Raji (cell line): Measurements from ENCODE around the gene INHA.

Source experiments
- POLR2A ChIP-seq: IDR thresholded peaks from 2 replicates; pipeline ENCODE4 v1.6.1; 2011; ENCODE audit warnings: low read depth, low read length, control low read depth; ENCODE audit not compliant: insufficient read depth

INHA gene

DNA sequence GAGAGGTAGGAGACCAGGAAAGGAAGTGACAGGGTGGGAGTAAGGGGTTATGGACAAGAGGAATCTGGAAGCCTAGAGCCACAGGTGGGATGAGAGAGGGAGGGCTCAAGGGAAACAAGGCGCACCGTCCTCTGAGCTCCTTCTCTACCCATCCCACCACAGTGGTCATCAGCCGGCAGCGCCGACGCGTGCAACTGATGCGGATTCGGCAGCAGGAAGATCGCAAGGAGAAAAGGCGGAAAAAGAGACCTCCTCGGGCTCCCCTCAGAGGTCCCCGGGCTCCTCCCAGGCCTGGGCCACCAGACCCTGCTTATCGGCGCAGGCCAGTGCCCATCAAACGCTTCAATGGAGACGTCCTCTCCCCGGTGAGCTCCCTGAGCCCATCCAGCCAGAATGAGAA lies 23.1 kb upstream of the INHA start:
- TF ChIP-seq POLR2A = no peak

DNA sequence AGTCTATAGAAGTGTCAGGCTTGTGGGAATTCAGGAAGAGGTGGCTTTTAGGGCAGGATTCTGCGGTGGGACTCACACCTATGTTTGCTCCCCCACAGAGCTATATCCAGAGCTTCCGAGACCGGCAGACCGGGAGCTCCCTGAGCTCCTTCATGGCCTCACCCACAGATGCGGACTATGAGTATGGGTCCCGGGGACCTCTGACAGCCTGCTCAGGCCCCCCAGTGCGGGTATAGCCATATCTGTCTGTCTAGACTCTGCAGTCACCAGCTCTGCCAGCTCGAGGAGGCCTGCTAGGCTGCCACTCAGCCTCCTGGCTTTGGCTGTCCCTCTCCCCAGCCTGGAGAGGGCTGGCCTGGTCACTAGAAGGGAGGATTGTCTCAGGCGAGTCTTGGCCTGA lies 22.5 kb upstream of the INHA start:
- no peak for TF ChIP-seq POLR2A

DNA sequence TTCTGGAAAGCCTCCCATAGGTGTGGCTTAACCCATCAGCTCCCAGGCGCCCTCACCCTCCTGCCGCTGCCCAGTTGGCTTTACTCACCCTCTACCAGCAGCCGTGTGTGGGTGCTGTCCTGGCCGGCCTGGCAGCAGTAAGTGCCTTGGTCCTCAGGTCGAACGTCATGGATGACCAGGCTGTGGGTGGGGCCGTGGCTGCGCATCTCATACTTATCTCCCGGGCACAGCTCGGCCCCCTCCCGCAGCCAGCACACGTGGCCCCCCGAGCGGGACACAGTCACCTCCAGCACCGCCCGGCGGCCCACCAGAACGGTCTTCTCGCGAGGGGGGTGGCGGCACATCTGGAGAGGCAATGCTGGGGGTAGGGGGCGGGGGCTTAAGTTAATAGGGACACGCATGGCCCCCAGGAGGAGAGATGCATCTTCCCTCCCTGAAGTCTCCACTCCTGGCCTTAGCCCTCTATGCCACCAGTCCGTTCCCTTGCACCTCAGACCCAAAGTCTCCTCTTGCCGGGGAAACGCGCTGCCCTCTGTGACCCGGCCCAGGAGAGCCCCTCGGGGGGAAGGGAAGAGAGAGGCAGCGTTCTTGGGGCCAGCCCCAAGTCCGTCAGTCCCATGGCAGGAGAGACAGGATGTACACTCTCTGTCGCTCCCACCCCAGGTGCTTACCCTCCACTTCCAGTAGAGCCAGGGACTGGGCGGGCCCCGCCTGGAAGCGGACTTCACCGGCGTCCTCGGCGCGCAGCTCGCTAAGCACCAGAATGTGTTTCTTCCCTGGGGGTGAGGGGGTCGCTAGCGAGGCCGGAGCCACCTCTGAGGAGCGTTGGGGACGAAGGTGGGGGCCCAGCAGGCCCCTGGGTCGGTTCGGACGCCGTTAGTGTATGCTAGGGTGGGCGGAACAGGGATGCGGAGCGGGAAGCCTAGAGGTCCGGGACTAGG lies 20.4 kb upstream of the INHA start:
- no peak for TF ChIP-seq POLR2A

DNA sequence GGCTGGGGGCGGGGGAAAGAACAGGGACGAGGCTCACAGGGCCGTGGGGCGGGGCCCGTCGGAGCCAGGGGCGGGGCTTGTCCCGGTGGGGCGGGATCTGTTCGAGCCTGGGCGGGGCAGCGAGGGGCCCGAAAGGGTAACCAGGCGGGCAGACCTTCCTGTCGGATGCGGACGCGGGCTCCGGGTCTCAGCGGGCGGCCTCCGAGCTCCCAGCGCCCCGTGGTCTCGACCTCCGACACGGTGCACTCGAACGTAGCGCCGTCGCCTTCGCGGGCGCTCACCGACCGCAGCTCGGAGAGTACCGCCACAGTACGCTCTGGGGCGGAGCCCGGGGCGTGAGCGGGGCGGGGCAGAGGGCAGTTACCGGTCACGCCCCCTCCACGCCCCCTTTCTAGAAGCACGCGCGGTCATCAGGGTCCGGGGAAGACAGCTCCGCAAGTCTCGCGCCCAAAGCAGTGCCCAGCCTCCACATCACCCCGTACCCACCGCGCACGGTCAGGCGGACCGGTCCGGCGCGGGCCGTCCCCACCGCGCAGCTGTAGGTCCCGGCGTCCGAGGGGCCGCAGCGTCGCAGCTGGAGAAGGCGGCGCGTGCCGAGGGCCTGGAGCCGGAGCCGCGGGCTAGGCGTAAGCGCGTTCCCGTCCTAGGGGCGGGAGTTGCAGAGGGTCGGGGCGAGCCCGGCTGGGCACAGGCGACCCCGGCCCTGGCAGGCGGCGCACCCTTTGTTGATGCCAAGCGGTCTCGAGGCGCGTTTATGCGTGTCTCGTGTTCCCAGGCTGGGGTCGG lies 19.5 kb upstream of the INHA start:
- no peak for TF ChIP-seq POLR2A

DNA sequence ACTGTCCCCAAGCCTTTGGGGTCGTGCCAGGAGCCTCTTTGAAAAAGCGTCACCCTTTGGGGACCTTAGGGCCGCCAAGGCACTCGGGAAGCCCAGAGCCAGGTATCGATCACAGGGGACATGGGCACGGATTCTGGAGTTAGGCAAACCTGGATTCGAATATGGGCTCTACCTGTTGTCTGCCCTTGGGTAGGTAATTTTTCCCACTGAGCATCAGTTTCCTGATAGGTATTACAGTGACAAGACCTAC lies 19.0 kb upstream of the INHA start:
- TF ChIP-seq POLR2A = no peak

DNA sequence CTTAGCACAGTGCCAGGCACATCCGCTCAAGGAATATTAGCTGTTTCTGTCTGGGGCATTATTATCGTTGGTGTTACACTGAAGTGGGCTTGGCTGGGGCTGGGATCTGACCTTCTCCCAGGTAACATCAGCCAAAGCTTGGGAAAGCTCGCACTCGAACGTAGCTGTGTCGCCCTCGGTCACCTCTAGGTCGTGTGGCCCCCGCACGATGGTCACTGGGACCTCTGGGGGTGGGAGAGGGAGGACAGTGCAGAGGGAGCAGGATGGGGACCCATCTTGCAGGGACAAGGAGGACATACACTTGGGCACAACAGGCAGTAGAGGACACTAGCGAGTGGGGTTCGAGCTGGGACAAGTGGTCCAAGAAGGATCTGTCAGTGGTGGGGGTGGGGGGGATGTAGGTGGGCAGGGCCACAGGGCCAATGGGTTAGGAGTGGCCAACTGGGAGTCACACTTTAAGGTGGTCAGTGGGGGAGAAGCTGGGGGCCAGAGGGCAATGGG lies 18.6 kb upstream of the INHA start:
- TF ChIP-seq POLR2A = no peak

DNA sequence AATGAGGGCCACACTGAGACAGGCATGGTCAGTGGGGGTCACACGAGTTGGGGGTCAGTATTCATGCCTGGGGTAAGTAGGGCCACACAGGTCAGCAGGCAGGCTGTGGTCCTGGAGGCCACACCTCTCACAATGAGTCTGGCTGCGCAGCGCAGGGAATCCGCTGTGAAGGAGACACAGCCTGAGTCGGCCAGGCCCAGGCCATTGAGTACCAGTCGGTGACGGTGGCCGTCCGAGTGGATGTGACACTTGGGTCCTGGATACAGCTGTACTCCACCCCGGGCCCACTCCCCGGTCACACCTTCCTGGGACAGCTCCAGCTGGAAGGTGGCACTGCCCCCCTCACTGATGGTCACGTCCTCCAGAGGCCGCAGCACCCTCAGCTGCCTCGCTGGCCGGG lies 17.8 kb upstream of the INHA start:
- no peak for TF ChIP-seq POLR2A

DNA sequence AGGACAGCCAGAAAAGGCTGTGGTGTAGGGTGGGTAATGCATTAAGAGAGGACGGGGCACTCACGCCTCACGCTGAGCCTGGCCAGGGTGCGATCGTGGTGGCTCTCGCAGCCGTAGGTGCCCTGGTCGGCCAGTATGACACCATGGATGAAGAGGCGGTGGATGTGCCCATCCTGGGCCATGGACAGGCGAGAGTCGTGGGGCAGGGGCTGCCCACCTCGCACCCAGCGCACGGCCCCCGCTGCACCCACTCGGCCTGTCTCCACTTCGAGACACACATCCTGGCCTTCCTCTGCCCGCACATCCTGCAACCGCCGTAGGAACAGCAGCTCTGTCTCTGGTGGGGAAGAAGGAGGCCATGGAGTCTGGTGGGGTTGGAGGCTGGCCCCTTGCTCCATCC lies 16.2 kb upstream of the INHA start:
- no peak for TF ChIP-seq POLR2A

DNA sequence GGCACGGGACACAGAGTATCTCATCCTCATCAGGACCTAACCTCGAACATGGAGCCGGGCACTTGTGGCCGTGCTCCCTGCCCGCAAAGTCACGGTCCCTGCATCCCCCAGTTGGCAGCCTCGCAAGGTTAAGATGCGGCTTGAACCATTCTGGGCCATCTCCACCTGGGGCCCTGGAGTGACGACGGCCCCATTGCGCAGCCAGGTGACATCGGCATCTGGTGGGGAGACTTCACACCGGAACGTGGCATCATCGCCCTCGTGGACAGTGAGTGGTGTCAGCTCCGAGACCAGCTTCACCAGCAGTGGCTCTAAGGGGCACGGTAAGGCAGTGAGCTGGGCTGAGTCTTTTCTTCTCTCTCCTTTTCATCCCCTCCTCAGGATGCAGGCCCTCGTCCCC lies 15.7 kb upstream of the INHA start:
- TF ChIP-seq POLR2A = no peak

DNA sequence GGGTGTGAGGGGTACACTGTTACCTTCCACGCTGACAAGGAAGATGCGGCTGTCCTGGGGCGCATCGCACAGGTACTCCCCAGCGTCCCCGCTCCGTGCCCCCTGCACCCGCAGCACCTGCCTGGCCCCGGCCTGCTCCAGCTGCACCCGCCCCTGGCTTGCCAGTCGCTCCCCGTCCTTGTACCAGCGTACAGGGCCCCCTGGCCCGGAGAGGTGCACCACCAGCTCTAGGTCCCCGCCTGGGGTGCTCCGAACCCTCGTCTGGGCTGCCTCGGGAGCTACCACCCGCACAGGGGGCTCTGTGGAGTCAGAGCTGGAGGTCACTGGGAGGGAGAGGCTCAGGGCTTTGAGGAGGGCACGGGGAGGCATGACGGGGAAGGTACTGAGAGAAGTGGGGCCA lies 14.8 kb upstream of the INHA start:
- no peak for TF ChIP-seq POLR2A

DNA sequence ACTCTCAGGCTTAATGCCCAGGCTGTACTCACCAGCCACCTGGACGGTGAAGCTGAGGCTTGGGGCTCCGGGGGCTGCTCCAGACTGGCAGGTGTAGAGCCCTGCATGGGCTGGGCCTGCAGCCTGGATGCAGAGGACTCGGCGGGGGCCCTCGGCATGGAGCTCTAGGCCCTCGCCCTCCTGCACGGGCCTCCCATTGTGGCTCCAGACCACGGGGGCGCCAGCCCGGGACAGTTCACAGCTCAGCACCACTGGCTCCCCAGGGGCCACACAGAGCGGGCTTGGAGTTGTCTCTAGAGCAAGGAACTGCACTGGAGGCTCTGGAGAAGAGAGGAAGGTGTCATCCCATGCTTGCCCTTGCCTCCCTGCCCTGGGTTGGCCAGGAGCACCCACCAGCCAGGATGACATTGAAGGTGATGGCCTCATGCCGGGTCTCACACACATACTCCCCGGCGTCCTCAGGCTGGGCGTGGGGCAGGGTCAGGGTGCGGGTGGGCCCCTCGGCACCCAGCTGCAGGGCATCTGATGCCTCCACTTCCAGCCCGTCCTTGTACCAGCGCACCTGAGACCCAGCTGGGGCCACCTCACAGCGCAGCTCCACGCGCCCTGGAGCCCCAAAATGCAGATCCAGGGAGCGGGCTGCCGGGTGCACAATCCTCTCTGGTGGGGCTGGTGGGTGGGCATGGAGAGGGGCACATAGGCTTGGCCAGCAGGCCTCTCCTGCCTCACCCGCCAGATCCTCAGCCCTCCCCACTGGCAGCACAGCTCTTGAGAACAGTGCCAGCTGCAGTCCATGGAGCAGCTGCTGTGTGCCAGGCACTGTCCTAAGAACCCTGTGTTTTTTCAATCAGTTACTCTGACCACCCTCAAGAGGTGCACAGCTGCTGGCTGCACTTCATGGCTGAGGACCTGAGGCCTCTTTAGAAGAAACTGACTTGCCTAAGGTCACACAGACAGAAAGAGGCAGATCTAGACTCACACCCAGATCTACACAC lies 14.0 kb upstream of the INHA start:
- no peak for TF ChIP-seq POLR2A

DNA sequence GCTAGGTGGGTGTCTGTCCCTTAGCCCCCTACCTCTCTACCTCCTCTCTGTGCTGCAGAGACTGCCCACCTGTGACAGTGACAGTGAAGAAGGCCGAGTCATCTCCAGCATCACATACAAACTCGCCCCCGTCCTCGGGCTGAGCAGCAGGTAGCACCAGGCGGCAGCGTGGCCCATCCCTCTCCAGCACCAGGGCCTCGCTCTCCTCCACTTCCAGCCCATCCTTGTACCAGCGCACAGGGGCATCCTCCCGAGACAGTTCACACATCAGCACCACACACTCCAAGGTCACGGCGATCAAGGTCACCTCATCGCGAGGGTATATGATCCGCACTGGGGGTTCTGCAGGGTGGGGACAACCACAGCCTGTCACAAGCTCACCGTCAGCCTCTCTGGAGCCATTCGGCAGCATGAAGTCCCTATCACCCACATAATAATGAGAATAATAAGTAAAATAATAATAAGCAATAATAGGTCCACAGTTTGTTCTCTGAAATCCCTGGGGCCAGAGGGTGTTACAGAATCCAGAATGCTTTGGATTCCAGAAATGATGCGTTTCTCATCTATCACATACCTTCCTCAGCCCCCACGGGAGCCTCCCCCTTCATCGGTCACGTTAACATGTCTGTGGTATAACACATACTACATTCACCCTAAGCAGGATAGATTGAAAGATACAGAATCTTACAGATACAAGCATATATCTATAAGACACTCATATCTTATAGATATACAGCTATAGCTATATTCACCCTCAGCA lies 12.8 kb upstream of the INHA start:
- no peak for TF ChIP-seq POLR2A

DNA sequence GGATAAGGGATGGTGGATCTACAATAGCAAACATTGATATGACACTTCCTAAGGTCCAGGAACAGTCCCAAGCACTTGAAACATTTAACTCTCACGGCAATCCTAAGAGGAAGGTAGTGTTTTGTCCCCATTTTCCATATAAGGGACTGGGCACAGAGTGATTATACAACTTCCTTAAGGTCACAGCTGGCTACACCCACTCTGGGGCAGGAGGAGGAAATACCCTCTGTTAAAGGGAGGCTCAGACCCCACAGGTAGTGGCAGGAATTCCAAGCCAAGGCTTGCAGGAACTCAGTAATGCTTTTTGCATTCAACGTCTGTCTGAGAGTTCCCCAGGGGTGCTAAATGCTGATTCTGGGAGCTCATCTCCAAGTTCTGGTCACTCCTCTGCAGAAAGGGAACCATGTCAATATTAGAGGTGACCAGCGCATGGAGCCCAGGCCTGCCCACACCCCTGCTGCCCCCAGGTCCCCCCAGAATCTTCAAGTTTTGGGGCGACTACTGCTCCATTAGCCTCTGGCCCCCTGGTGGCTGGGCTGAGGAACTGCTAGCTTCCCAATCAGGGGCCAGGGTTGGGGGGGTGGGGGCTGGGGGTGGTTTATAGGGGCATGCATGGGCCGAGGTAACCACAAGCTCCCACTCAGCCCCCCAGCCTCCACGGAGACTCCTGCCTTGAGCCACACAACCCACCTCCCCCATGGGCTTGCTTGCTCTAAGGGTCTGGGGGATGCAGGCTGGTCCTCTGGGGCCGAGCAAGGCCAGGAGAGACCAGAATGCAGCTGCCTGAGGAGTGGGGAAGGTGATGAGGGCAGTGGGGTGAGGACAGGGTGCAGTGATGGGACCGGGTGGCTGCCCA lies 11.8 kb upstream of the INHA start:
- no peak for TF ChIP-seq POLR2A

DNA sequence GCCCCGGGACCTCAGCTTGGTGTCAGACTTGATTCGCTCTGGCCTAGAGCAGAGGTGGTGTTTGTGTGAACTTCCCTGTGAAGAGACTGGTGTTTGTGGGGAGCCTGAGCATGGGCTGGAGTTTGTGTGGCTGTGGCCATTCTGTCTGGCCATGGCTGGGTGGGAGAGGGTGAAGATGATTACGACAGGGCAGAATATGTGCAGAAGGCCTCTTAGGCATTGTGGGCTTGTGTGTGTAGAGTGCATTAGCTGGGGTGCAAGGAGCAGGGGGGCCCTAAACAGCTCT lies 11.3 kb upstream of the INHA start:
- no peak for TF ChIP-seq POLR2A
